Right lobe of liver (tissue), 4 donors: Measurements from ENCODE around the gene SLC7A5.
"Not testable (repeated sequence)": the region's sequence is repeated elsewhere in the genome, so short reads cannot be mapped to it uniquely, and the experiment has no call there.

Source experiments
- POLR2A ChIP-seq: fragments of 450-650 bp; IDR thresholded peaks from one replicate; pipeline ENCODE4 v1.6.1; 2017; ENCODE audit warnings: antibody characterized with exemption, mild to moderate bottlenecking
- TF ChIP-seq, protein P1 (sequence below), 4 donors: fragments of 200-600 bp in 3 of 4; fragments of 450-650 bp in 1 of 4; IDR thresholded peaks; one replicate each; pipeline versions ENCODE4 v1.5.1 to v1.8.0; 2016 to 2022; ENCODE audit warnings: antibody characterized with exemption in 4 of 4, mild to moderate bottlenecking in 2 of 4
- donor health status: DM: no; HTN: no; CAD: no.
- donor health status: DM: no; HTN: no; CAD: no.
- donor health status: DM: no; HTN: yes; CAD: no.

DNA sequence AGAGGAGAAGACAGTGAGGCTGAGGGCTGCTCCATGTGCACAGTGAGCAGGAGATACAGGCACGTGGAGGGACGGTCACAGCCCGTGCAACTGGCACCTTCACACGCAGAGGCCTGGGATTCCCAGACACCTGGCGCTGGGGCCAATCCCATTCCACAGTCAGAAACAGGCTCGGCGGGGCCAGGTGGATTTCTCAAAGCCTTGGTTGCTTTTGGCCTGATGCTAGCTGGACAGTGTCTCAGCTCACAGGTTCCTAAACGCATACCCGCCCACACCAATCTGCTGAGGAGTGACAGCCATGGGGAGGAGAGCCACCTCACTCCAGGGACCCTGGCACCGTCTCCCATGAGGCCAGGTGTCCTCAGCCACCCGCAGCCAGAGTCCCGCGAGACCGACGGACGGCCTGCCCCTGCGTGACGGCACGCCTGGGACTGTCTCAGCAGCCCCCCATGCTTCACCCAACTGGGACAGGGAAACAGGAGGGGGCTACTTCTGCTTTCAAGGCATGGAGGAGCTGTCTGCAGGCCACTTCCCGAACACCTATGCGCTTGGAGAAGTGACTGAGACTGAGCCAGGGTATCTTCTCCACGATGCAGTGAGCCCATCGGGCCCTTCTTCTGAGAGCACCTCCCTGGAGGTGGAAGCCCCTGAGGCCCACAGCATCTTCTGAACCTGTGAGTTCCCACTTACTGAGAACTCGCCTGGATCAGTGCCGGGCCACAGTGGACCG, 6.5 kb downstream of the SLC7A5 start:
- TF ChIP-seq, protein P1, sequence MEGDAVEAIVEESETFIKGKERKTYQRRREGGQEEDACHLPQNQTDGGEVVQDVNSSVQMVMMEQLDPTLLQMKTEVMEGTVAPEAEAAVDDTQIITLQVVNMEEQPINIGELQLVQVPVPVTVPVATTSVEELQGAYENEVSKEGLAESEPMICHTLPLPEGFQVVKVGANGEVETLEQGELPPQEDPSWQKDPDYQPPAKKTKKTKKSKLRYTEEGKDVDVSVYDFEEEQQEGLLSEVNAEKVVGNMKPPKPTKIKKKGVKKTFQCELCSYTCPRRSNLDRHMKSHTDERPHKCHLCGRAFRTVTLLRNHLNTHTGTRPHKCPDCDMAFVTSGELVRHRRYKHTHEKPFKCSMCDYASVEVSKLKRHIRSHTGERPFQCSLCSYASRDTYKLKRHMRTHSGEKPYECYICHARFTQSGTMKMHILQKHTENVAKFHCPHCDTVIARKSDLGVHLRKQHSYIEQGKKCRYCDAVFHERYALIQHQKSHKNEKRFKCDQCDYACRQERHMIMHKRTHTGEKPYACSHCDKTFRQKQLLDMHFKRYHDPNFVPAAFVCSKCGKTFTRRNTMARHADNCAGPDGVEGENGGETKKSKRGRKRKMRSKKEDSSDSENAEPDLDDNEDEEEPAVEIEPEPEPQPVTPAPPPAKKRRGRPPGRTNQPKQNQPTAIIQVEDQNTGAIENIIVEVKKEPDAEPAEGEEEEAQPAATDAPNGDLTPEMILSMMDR (IDR thresholded peaks at IDR 0.05): not testable (repeated sequence)
- not testable (repeated sequence) for TF ChIP-seq POLR2A
